BJ (cell line): ENCODE results near the gene VTCN1. TPM values are rescaled to one million over a fixed set of nuclear protein-coding genes. Genes with fewer than 3 reads are reported as not detected.

ENCODE experiments used
- CTCF ChIA-PET: fragments of 350-600 bp; formaldehyde crosslinking; extraction: SDS; loops from one replicate; lab custom pipeline; 2021; ENCODE audit warnings: antibody characterized with exemption, inconsistent platforms; lab: Yijun Ruan, JAX
- POLR2A ChIA-PET: fragments of 300-600 bp; sonication (Branson Sonifier 250); formaldehyde crosslinking; extraction: SDS; loops from one replicate; lab custom pipeline; 2021; ENCODE audit warnings: antibody characterized with exemption; lab: Charles Lee
- DNase-seq: peaks from one replicate; pipeline ENCODE4 v3.0.0-alpha.2; 2011; ENCODE audit warnings: low read depth
- H3K27me3 ChIP-seq: 2 replicates; pipeline ENCODE4 v1.6.0; 2011; ENCODE audit warnings: low read length; ENCODE audit not compliant: control insufficient read depth, insufficient read depth
- H3K36me3 ChIP-seq: 2 replicates; pipeline ENCODE4 v1.5.1; 2011; ENCODE audit warnings: low read length; ENCODE audit not compliant: control insufficient read depth, insufficient read depth
- H3K4me3 ChIP-seq: 2 replicates; pipeline ENCODE4 v1.5.1; 2011; ENCODE audit warnings: low read depth, mild to moderate bottlenecking, control low read depth, low read length
- polyA plus RNA-seq: library from polyadenylated mRNA; depleted of rRNA; stranded (reverse); fragments of >200 nt; gene quantifications from 2 replicates; pipeline ENCODE4 v1.2.3, GENCODE V29; 2011
- TF ChIP-seq, protein P1 (sequence below): IDR thresholded peaks from 2 replicates; pipeline ENCODE4 v1.5.1; 2011; ENCODE audit warnings: low read depth, mild to moderate bottlenecking, control low read depth, inconsistent platforms, low read length, moderate library complexity; ENCODE audit not compliant: insufficient read depth

The VTCN1 gene
- polyA plus RNA-seq, 1 experiment: not detected

DNA sequence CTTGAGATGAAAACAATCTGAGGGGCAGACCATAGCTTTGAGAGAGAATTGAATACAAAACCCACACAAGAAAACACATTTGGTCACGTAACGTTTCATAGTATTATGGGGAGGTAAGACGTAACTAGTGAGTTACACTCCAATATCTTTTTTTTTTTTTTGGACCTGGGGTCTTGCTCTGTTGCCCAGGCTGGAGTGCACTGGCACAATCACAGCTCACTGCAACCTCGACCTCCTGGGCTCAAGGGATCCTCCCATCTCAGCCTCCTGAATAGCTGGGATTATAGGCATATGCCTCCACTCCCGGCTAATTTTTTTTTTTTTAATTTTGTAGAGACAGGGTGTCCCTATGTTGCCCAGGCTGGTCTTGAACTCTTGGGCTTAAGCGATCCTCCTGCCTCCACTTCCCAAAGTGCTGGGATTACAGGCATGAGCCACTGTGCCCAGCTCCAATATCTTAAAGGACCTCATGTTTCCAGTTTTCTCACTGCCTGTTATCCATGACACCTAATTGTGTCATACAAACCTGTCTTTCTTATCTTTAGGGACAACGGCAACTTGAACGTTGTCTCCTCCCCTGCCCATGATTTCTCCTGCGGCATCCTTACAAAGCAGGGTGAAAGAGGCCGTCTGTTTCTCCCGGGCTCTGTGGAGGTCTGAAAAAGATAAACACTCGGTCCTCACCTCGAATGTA lies 94.5 kb downstream of the VTCN1 start:
- H3K27me3 ChIP-seq: no peaks in the 10 kb centered on the region
- H3K4me3 ChIP-seq: no peak overlapping the region
- peaks cover 3% of the 10 kb centered on the region; the same call in 1 of the 2 replicates for H3K36me3 ChIP-seq
- ChIA-PET POLR2A (no interaction called here), CTCF (interaction anchor here (0.8 to 11.0 kb wide), 4 partner anchors 11 to 49 kb away, joined by 3 to 83 read pairs (median 6); no protein-coding TSS in a partner anchor)
- TF ChIP-seq, protein P1, sequence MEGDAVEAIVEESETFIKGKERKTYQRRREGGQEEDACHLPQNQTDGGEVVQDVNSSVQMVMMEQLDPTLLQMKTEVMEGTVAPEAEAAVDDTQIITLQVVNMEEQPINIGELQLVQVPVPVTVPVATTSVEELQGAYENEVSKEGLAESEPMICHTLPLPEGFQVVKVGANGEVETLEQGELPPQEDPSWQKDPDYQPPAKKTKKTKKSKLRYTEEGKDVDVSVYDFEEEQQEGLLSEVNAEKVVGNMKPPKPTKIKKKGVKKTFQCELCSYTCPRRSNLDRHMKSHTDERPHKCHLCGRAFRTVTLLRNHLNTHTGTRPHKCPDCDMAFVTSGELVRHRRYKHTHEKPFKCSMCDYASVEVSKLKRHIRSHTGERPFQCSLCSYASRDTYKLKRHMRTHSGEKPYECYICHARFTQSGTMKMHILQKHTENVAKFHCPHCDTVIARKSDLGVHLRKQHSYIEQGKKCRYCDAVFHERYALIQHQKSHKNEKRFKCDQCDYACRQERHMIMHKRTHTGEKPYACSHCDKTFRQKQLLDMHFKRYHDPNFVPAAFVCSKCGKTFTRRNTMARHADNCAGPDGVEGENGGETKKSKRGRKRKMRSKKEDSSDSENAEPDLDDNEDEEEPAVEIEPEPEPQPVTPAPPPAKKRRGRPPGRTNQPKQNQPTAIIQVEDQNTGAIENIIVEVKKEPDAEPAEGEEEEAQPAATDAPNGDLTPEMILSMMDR: no peak
- no peak for DNase-seq

- CTCF ChIA-PET: interaction anchor here (0.5 to 11.0 kb wide), 3 partner anchors 48 to 170 kb away, joined by 3 to 83 read pairs (median 3); no protein-coding TSS in a partner anchor
Observed at GRCh38 chr1:117114877-117115276, 95.8 kb downstream of the VTCN1 start.

GRCh38 chr1:117113199-117113598 lies 97.5 kb downstream of the VTCN1 start:
- TF ChIP-seq, protein P1: no peak
- Histone ChIP-seq H3K36me3 (peaks cover 3% of the 10 kb centered on the region; the same call in 1 of the 2 replicates), H3K4me3 (no peak overlapping the region), H3K27me3 (no peaks in the 10 kb centered on the region)
- CTCF ChIA-PET: interaction anchor here (1.1 to 2.1 kb wide), 3 partner anchors 9 to 45 kb away, joined by 4 to 5 read pairs (median 4); no protein-coding TSS in a partner anchor
- POLR2A ChIA-PET: interaction anchor here (1.1 kb wide), 1 partner anchor 20 kb away, joined by 4 read pairs; no protein-coding TSS in a partner anchor
- no peak for DNase-seq

More at GRCh38 chr1:117114877-117115276, 95.8 kb downstream of the VTCN1 start:
- DNase-seq: no peak
- TF ChIP-seq, protein P1: no peak
- no peaks in the 10 kb centered on the region for H3K27me3 ChIP-seq
- H3K4me3 ChIP-seq: no peak overlapping the region
- peaks cover 3% of the 10 kb centered on the region; the same call in 1 of the 2 replicates for H3K36me3 ChIP-seq
- POLR2A ChIA-PET: no interaction called here

DNA sequence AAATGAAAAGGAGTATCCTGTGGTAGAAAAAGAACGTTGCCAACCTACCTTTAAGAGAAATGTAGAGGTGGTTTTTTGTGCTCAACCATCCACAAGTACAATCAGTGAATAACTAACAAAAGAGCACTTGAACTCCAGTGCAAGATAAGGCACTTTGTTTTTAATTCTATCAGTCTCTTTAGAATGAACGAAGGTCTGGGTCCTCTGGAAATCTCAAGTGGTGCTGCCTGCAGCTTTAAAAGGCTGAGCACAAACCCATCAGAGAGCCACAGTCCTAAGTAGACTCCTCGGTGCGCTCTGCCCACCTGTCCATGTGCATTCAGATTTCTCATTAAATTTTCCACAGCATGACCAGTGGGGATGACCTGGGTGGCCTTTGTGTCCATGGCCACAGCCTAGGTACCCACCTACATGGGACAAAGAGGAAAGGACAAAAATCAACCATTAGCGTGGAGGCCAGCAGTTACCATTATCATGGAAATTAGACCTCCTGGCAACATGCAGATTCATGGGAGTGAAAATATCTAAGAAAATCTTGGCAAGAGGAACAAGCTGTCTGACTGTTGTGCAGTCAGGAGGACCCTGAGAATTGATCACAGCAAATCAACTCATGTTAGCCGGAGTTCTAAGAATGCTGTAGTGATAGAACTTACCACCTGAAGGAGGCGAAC lies 98.5 kb downstream of the VTCN1 start:
- peaks cover 3% of the 10 kb centered on the region; the same call in 1 of the 2 replicates for H3K36me3 ChIP-seq
- H3K4me3 ChIP-seq: no peak overlapping the region
- POLR2A ChIA-PET: no interaction called here
- TF ChIP-seq, protein P1: no peak
- CTCF ChIA-PET: interaction anchor here (2.1 kb wide), 1 partner anchor 10 kb away, joined by 5 read pairs; no protein-coding TSS in a partner anchor
- no peaks in the 10 kb centered on the region for H3K27me3 ChIP-seq
- DNase-seq: no peak

DNA sequence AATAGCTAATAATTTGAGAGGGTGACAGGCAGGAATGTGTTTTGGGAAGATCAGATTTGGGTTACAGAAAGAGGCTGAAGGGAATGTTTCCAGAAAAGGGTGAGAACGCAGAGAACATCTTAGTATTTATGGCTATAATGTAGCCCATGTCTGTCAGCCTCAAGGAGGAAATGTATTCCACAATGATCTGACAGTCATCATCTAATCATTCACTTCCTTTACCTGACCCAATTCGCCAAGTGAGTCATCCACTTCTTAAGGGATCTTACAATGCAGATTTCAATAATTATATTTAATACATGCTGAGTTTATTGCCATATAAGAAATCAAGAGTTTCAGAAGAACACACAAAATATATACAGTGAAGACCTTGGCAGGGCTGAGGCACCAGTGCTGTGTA lies 100.0 kb downstream of the VTCN1 start:
- no peak for DNase-seq
- ChIA-PET CTCF (interaction anchor here (0.7 to 1.2 kb wide), 3 partner anchors 43 to 174 kb away, joined by 3 to 4 read pairs (median 3); no protein-coding TSS in a partner anchor), POLR2A (no interaction called here)
- no peak overlapping the region for H3K4me3 ChIP-seq
- no peaks in the 10 kb centered on the region for H3K27me3 ChIP-seq
- H3K36me3 ChIP-seq: peaks cover 3% of the 10 kb centered on the region; the same call in 1 of the 2 replicates
- TF ChIP-seq, protein P1: no peak
